Caco-2 (cell line): ENCODE results near the gene E2F1. TPM values are rescaled to one million over a fixed set of nuclear protein-coding genes. Genes with fewer than 3 reads are reported as not detected.

Source experiments
- BruUV-seq: library from RNA; stranded (reverse); fragments of 400-500 nt; replicated peaks from 2 replicates; lab custom pipeline; 2021; lab: Mats Ljungman, UMichigan
- CTCF ChIA-PET: fragments of 300-600 bp; sonication (Branson Sonifier 250); formaldehyde crosslinking; loops from one replicate; lab custom pipeline; 2022; ENCODE audit warnings: antibody characterized with exemption; lab: Charles Lee
- POLR2A ChIA-PET: fragments of 300-600 bp; sonication (Branson Sonifier 250); formaldehyde crosslinking; loops from one replicate; lab custom pipeline; 2022; ENCODE audit warnings: antibody characterized with exemption; lab: Charles Lee
- DNase-seq, 2 experiments: peaks; one replicate each; pipeline versions ENCODE4 v3.0.0 to v3.0.0-alpha.2; 2020 to 2022
- H3K27me3 ChIP-seq: replicated peaks from 2 replicates; pipeline ENCODE4 v1.6.0; 2011; ENCODE audit warnings: low read length; ENCODE audit not compliant: control insufficient read depth, insufficient read depth
- H3K36me3 ChIP-seq: 2 replicates; pipeline ENCODE4 v1.5.1; 2011; ENCODE audit warnings: low read length; ENCODE audit not compliant: control insufficient read depth, insufficient read depth
- H3K4me1 ChIP-seq: fragments of 250-450 bp; sonication (Bioruptor Pico); 2 replicates; pipeline ENCODE4 v1.5.1; 2020; ENCODE audit warnings: mild to moderate bottlenecking
- H3K4me3 ChIP-seq: 2 replicates; pipeline ENCODE4 v1.5.1; 2011; ENCODE audit warnings: low read depth, mild to moderate bottlenecking, control low read depth, low read length
- H3K9me3 ChIP-seq: fragments of 250-450 bp; sonication (Bioruptor Pico); 2 replicates; pipeline ENCODE4 v1.5.1; 2020; ENCODE audit warnings: mild to moderate bottlenecking, moderate library complexity
- H3K27ac Mint-ChIP-seq: one replicate; pipeline ENCODE4 v1.8.0; 2022; ENCODE audit warnings: mixed read lengths; ENCODE audit not compliant: unreplicated experiment
- H3K27me3 Mint-ChIP-seq: one replicate; pipeline ENCODE4 v1.8.0; 2022; ENCODE audit warnings: mixed read lengths; ENCODE audit not compliant: insufficient read depth, unreplicated experiment
- H3K36me3 Mint-ChIP-seq: one replicate; pipeline ENCODE4 v1.8.0; 2022; ENCODE audit warnings: mild to moderate bottlenecking, mixed read lengths; ENCODE audit not compliant: insufficient read depth, unreplicated experiment
- H3K4me1 Mint-ChIP-seq: one replicate; pipeline ENCODE4 v1.8.0; 2022; ENCODE audit warnings: low read depth, mixed read lengths; ENCODE audit not compliant: unreplicated experiment
- H3K4me3 Mint-ChIP-seq: one replicate; pipeline ENCODE4 v1.8.0; 2022; ENCODE audit warnings: mild to moderate bottlenecking, moderate library complexity, mixed read lengths; ENCODE audit not compliant: unreplicated experiment
- H3K9me3 Mint-ChIP-seq: one replicate; pipeline ENCODE4 v1.8.0; 2022; ENCODE audit warnings: mixed read lengths; ENCODE audit not compliant: unreplicated experiment
- CTCF ChIP-seq, 2 experiments: fragments of 200-600 bp in 1 of 2; IDR thresholded peaks; 1 replicate in 1 of 2; 2 replicates in 1 of 2; pipeline versions ENCODE4 v1.5.1 to v1.8.0; 2011 to 2022; ENCODE audit warnings: antibody characterized with exemption in 1 of 2, control low read depth in 1 of 2, inconsistent platforms in 1 of 2, low read depth in 1 of 2, low read length in 1 of 2, mild to moderate bottlenecking in 1 of 2, moderate library complexity in 1 of 2; ENCODE audit not compliant: insufficient read depth in 1 of 2, severe bottlenecking in 1 of 2, unreplicated experiment in 1 of 2
- intact Hi-C: fragments of 100-400 bp; cut with micrococcal nuclease; formaldehyde crosslinking; loops from one replicate; pipeline ENCODE4 v1.10.0; 2022; ENCODE audit not compliant: unreplicated experiment
- total RNA-seq: library from RNA; stranded (reverse); gene quantifications from 2 replicates; pipeline ENCODE4 v1.2.3, GENCODE V29; 2022

The E2F1 gene
- total RNA-seq, 1 experiment from 2014 or later = 74.7 TPM

GRCh38 chr20:33658510-33658909 is 27.7 kb downstream of the E2F1 start:
- Mint-ChIP-seq H3K27ac (no peak overlapping the region), H3K27me3 (no peaks in the 10 kb centered on the region), H3K4me3 (no peak overlapping the region), H3K9me3 (no peaks in the 10 kb centered on the region), H3K36me3 (peaks cover 88% of the 10 kb centered on the region), H3K4me1 (peaks cover 18% of the 10 kb centered on the region)
- ChIA-PET CTCF (no interaction called here), POLR2A (interaction anchor here (0.6 kb wide), 1 partner anchor 90 kb away, joined by 3 read pairs; no protein-coding TSS in a partner anchor)
- no peak overlapping the region for H3K4me3 ChIP-seq
- BruUV-seq = no TSS peak
- 0 out of 2 replicates have a peak, but pooled peaks cover 1% of the 10 kb centered on the region for H3K36me3 ChIP-seq
- H3K9me3 ChIP-seq = no peaks in the 10 kb centered on the region
- H3K4me1 ChIP-seq = peaks cover 28% of the 10 kb centered on the region
- intact Hi-C loops = no loop called here
- H3K27me3 ChIP-seq = no peaks in the 10 kb centered on the region
- DNase-seq = peak in 1 of 2 experiments; percentile 45
- TF ChIP-seq CTCF (IDR thresholded peaks at IDR 0.05; ENCODE audit: insufficient read depth in 1 of 2, low read depth in 1 of 2, low read length in 1 of 2, severe bottlenecking in 1 of 2, unreplicated experiment in 1 of 2) = no peak

- Mint-ChIP-seq H3K27ac (no peak overlapping the region), H3K27me3 (no peaks in the 10 kb centered on the region), H3K4me3 (no peak overlapping the region), H3K4me1 (peaks cover 25% of the 10 kb centered on the region), H3K36me3 (peaks cover 88% of the 10 kb centered on the region), H3K9me3 (no peaks in the 10 kb centered on the region)
- Histone ChIP-seq H3K9me3 (no peaks in the 10 kb centered on the region), H3K27me3 (no peaks in the 10 kb centered on the region), H3K4me1 (peaks cover 29% of the 10 kb centered on the region), H3K36me3 (0 out of 2 replicates have a peak, but pooled peaks cover 1% of the 10 kb centered on the region), H3K4me3 (no peak overlapping the region)
- ChIA-PET POLR2A (no interaction called here), CTCF (no interaction called here)
- DNase-seq = peak in 1 of 2 experiments; percentile 22
- no TSS peak for BruUV-seq
- TF ChIP-seq CTCF (IDR thresholded peaks at IDR 0.05; ENCODE audit: insufficient read depth in 1 of 2, low read depth in 1 of 2, low read length in 1 of 2, severe bottlenecking in 1 of 2, unreplicated experiment in 1 of 2) = no peak
- intact Hi-C loops = no loop called here
These were observed 28.5 kb downstream of the E2F1 start for GRCh38 chr20:33657704-33658095.

GRCh38 chr20:33656783-33657703 is 29.1 kb downstream of the E2F1 start:
- intact Hi-C loops = no loop called here
- Histone ChIP-seq H3K9me3 (no peaks in the 10 kb centered on the region), H3K36me3 (0 out of 2 replicates have a peak, but pooled peaks cover 1% of the 10 kb centered on the region), H3K4me3 (no peak overlapping the region), H3K4me1 (peaks cover 27% of the 10 kb centered on the region), H3K27me3 (no peaks in the 10 kb centered on the region)
- Mint-ChIP-seq H3K27me3 (no peaks in the 10 kb centered on the region), H3K9me3 (no peaks in the 10 kb centered on the region), H3K4me3 (no peak overlapping the region), H3K4me1 (peaks cover 25% of the 10 kb centered on the region), H3K27ac (no peak overlapping the region), H3K36me3 (peaks cover 84% of the 10 kb centered on the region)
- BruUV-seq = no TSS peak
- ChIA-PET POLR2A (interaction anchor here (1.1 kb wide), 1 partner anchor 9 kb away, joined by 4 read pairs; no protein-coding TSS in a partner anchor), CTCF (interaction anchor here (6.5 kb wide), 1 partner anchor 9 kb away, joined by 127 read pairs; the partner anchor contains the start of gene ACTL10)
- no peak for DNase-seq
- no peak for TF ChIP-seq CTCF (IDR thresholded peaks at IDR 0.05; ENCODE audit: insufficient read depth in 1 of 2, low read depth in 1 of 2, low read length in 1 of 2, severe bottlenecking in 1 of 2, unreplicated experiment in 1 of 2)
